ENCODE measurements around the gene ZIC3.
"Not testable (repeated sequence)": the region's sequence is repeated elsewhere in the genome, so short reads cannot be mapped to it uniquely, and the experiment has no call there.

Gene ZIC3

GRCh38 chrX:137565921-137566745 is at the start of gene ZIC3:
TSS of gene ZIC3 (plus strand) at chrX:137566127. CDS start at chrX:137566692, 565 bp downstream.
- H3K4me1 Mint-ChIP-seq = peaks cover 7% of the 10 kb centered on the region
- DNase-seq (ENCODE audit: low spot score in 2 of 2) = no peak
- H3K27ac Mint-ChIP-seq = no peak within 1 kb of the TSS
- H3K9me3 Mint-ChIP-seq = no peaks in the 10 kb centered on the region
- peaks cover 8% of the 10 kb centered on the region for H3K36me3 Mint-ChIP-seq
- no peak for ATAC-seq
- no peak within 1 kb of the TSS for H3K4me3 Mint-ChIP-seq

DNA sequence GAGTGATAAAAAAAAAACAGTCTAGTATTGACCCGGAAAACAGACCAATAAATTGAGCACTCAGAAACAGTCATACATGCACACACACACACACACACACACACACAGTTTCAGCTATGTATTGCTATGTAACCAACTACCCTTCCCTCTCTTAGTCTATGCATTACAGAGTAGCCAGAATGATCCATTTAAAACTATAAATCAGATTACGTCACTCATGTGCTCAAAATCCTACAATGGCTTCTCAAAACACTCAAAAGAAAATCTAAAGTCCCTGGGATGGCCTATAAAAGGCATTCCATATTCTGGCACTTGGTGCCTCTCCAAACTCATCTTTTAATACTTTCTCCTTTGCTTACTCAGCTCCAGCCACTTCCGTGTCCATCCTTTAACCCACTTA is 46.5 kb upstream of the ZIC3 start:
- H3K9me3 Mint-ChIP-seq = peaks cover 2% of the 10 kb centered on the region
- ATAC-seq (no peak), DNase-seq (ENCODE audit: low spot score in 2 of 2) (no peak)
- no peaks in the 10 kb centered on the region for H3K4me1 Mint-ChIP-seq
- no peak overlapping the region for H3K27ac Mint-ChIP-seq
- H3K36me3 Mint-ChIP-seq = no peaks in the 10 kb centered on the region
- no peak overlapping the region for H3K4me3 Mint-ChIP-seq

DNA sequence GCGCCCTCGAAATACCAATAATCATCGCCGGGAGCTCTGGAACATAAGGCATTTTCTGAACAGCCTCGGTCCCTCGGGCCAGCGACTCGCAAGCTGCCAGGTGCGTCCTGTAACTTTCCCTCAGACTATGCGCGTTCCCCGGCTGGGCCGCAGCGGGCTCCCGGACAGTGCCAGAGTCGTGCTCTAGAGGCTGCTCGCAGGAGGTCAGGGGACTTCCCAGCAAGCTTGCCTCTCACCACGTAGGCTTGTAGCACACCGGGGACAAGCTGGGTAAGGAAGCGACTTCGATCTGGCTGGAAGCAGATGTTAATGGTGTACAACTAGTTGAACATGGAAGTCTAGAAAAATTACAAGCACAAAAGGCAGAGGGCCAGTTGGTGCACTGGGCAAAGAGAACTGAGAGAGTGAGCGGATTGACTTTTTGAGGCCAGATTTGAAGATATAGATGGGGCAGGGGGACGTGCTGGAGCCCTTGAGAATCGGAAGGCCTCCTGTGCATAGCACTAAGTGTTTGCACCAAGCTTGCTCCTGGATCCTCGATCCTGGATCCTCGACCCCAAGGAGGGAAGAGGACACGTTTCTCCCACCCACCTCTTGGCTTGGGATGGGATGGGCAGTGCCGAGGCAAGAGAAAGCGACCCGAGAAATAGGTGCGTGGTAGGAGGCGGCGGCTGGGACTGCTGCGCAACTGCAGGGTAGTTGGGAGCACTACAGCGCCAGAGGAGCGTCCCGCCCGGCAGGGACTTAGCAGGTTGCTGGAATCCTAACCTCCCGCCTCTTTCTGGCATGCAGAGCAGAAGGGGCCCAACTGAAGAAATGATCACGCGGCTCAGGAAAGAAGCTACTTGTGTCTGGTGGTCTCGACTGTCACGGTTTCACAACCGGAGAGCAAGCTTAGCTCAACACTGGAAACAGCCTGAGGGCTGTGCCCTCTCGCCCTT is 19.9 kb upstream of the ZIC3 start:
- no peak overlapping the region for H3K4me3 Mint-ChIP-seq
- no peaks in the 10 kb centered on the region for H3K36me3 Mint-ChIP-seq
- no peak for ATAC-seq
- H3K9me3 Mint-ChIP-seq = no peaks in the 10 kb centered on the region
- H3K27ac Mint-ChIP-seq = no peak overlapping the region
- DNase-seq (ENCODE audit: low spot score in 2 of 2) = no peak
- H3K4me1 Mint-ChIP-seq = no peaks in the 10 kb centered on the region

DNA sequence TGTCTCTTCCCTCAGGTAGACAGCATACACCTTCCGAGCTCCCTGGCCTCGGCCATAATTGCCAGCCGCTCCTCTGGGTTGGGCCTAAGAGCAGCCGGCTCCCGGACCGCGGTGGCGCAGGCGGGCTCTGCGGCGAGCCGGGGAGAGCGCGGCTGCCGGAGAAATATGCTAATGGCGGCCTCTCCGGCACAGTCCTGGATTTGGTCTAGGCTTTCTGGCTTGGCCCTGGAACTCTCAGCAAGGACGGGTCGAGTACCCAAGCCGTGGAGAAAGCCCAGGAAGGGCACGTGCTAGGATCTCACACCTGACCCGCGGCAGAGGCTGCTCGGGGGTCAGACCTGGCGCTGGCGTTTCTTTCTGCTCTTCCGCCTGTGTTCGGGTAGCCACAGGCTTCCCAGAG is 18.6 kb upstream of the ZIC3 start:
- DNase-seq (ENCODE audit: low spot score in 2 of 2) = no peak
- no peak overlapping the region for H3K27ac Mint-ChIP-seq
- no peaks in the 10 kb centered on the region for H3K4me1 Mint-ChIP-seq
- no peaks in the 10 kb centered on the region for H3K36me3 Mint-ChIP-seq
- H3K4me3 Mint-ChIP-seq = no peak overlapping the region
- H3K9me3 Mint-ChIP-seq = no peaks in the 10 kb centered on the region
- no peak for ATAC-seq

DNA sequence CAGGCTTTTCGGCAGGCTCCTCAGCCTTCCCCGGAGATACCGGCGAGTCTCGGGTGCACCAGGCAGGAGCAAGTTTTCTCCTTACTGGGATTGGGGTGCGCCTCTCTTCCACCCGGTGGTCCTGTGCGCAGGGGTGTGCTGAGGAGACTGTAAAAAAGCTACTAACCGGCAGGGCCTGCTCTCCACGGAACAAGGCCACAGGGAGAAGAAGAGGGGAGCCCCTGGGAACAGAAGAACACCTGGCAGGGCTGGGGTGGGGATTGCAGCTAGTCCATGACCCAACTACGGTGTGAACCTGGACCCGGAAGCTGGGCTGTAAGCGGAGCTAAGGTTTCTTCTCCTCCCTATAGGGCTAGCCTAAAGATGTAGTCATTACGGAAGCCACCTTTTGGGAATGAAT is 17.7 kb upstream of the ZIC3 start:
- ATAC-seq (no peak), DNase-seq (ENCODE audit: low spot score in 2 of 2) (no peak)
- H3K27ac Mint-ChIP-seq = no peak overlapping the region
- no peaks in the 10 kb centered on the region for H3K36me3 Mint-ChIP-seq
- H3K4me1 Mint-ChIP-seq = no peaks in the 10 kb centered on the region
- no peaks in the 10 kb centered on the region for H3K9me3 Mint-ChIP-seq
- no peak overlapping the region for H3K4me3 Mint-ChIP-seq

- no peak for ATAC-seq
- H3K4me1 Mint-ChIP-seq = no peaks in the 10 kb centered on the region
- H3K9me3 Mint-ChIP-seq = no peaks in the 10 kb centered on the region
- no peaks in the 10 kb centered on the region for H3K36me3 Mint-ChIP-seq
- H3K27ac Mint-ChIP-seq = no peak overlapping the region
- H3K4me3 Mint-ChIP-seq = no peak overlapping the region
- DNase-seq (ENCODE audit: low spot score in 2 of 2) = no peak
Observed at GRCh38 chrX:137549073-137549472, 16.9 kb upstream of the ZIC3 start.

DNA sequence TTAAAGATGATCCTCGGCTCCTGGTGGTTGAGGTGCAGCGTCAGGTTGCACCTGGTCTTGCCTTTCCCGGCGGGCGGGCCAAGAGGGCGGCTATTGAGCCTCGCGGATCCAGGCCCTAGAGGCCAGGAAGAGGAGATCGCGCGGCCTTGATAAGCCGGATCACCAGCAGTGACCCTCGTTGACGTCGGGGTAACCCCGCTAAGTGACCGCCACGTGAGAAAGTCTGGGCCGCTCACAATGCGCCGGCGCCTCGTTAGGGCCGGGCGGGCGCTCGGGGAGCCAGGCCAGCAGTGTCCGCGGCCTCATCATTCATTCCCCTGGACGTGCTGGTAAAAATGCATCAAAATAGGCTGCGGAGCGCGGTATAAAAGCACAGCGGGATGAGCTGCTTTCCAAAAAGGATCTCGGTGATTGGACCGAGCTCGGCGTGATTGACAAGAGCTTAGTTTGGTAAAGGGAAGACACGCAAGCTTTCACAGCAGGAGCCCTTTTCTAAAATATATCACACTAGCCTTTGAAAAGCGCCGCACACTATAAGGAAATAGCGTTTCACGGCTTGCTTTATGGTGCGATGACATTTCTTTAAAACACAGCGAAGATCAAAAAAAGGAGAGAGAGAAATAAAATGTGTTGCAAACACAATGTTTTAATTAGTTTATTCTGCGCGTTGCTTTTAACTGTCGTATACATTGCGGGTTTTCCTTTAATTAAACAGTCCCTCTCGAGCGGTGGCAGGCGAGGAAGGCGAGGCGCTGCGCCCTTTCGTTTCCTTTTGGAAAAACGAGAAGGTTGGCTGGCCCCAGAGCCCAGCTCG is 15.9 kb upstream of the ZIC3 start:
- Mint-ChIP-seq H3K4me3 (no peak overlapping the region), H3K9me3 (no peaks in the 10 kb centered on the region), H3K4me1 (no peaks in the 10 kb centered on the region), H3K27ac (no peak overlapping the region), H3K36me3 (no peaks in the 10 kb centered on the region)
- ATAC-seq = no peak
- DNase-seq (ENCODE audit: low spot score in 2 of 2) = no peak

GRCh38 chrX:137550665-137551261 is 15.2 kb upstream of the ZIC3 start:
- Mint-ChIP-seq H3K4me1 (no peaks in the 10 kb centered on the region), H3K36me3 (no peaks in the 10 kb centered on the region), H3K9me3 (no peaks in the 10 kb centered on the region), H3K27ac (no peak overlapping the region), H3K4me3 (no peak overlapping the region)
- DNase-seq (ENCODE audit: low spot score in 2 of 2) (no peak), ATAC-seq (no peak)

GRCh38 chrX:137552098-137552497 is 13.8 kb upstream of the ZIC3 start:
- H3K27ac Mint-ChIP-seq; DNase-seq (ENCODE audit: low spot score in 2 of 2); H3K9me3 Mint-ChIP-seq; H3K36me3 Mint-ChIP-seq; ATAC-seq; H3K4me3 Mint-ChIP-seq; H3K4me1 Mint-ChIP-seq: not testable (repeated sequence)

GRCh38 chrX:137562096-137562495 is 3.8 kb upstream of the ZIC3 start:
- H3K4me1 Mint-ChIP-seq = peaks cover 7% of the 10 kb centered on the region
- H3K9me3 Mint-ChIP-seq = no peaks in the 10 kb centered on the region
- no peak for DNase-seq (ENCODE audit: low spot score in 2 of 2)
- no peak overlapping the region for H3K4me3 Mint-ChIP-seq
- H3K36me3 Mint-ChIP-seq = peaks cover 8% of the 10 kb centered on the region
- ATAC-seq = no peak
- H3K27ac Mint-ChIP-seq = no peak overlapping the region

DNA sequence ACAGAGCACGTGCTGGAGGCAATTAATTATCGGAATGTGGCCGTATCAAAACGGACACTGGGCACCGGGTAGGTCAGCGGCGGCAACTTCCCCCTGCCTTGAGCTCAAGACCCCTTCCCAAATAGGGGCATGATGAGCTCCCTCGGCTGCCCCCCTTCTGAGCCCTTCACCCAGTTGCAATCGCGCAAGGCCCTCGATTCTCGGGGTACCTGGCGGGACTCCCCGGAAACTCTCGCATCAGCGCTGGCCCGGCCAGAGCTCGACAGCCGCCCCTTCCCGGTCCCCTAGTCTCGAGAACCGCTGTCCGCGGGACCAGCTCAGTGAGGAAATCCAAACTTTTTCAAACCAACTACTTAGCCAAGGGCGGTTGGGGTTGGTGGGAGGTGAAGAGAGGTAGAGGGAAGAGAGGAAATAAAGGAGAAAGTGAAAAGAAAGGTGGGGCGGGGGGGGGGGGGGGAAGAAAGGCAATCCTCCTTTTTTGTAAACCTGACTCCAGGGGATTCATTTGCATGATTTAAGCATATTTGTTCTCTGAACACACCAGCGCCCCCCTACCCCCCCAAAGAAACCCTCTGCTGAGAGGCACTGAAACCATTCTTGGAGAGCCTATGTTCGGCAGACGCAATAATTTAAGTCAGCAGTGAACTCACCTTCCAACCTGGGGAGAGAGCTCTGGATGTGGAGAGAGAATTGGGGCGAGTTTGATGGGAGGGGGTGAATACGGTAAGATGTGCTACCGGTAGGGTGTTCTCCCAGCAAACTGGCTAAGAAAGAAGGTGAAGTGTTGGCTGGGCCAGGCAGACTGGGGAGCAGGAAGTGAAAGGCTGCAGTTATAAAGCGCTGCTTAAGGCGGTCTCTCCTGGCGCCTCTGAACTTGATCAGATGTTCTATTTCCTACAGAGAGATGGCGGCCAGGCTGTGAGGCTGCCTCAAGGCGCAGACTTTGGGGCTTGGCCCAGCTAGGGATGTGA is 2.0 kb upstream of the ZIC3 start:
- H3K4me3 Mint-ChIP-seq = no peak overlapping the region
- peaks cover 8% of the 10 kb centered on the region for H3K36me3 Mint-ChIP-seq
- DNase-seq (ENCODE audit: low spot score in 2 of 2) (no peak), ATAC-seq (no peak)
- peaks cover 7% of the 10 kb centered on the region for H3K4me1 Mint-ChIP-seq
- no peak overlapping the region for H3K27ac Mint-ChIP-seq
- H3K9me3 Mint-ChIP-seq = no peaks in the 10 kb centered on the region

- peaks cover 8% of the 10 kb centered on the region for H3K36me3 Mint-ChIP-seq
- no peaks in the 10 kb centered on the region for H3K9me3 Mint-ChIP-seq
- peaks cover 7% of the 10 kb centered on the region for H3K4me1 Mint-ChIP-seq
- no peak overlapping the region for H3K27ac Mint-ChIP-seq
- ATAC-seq = no peak
- no peak for DNase-seq (ENCODE audit: low spot score in 2 of 2)
- H3K4me3 Mint-ChIP-seq = no peak overlapping the region
Observed at GRCh38 chrX:137565318-137565904, 516 bp upstream of the ZIC3 start.

DNA sequence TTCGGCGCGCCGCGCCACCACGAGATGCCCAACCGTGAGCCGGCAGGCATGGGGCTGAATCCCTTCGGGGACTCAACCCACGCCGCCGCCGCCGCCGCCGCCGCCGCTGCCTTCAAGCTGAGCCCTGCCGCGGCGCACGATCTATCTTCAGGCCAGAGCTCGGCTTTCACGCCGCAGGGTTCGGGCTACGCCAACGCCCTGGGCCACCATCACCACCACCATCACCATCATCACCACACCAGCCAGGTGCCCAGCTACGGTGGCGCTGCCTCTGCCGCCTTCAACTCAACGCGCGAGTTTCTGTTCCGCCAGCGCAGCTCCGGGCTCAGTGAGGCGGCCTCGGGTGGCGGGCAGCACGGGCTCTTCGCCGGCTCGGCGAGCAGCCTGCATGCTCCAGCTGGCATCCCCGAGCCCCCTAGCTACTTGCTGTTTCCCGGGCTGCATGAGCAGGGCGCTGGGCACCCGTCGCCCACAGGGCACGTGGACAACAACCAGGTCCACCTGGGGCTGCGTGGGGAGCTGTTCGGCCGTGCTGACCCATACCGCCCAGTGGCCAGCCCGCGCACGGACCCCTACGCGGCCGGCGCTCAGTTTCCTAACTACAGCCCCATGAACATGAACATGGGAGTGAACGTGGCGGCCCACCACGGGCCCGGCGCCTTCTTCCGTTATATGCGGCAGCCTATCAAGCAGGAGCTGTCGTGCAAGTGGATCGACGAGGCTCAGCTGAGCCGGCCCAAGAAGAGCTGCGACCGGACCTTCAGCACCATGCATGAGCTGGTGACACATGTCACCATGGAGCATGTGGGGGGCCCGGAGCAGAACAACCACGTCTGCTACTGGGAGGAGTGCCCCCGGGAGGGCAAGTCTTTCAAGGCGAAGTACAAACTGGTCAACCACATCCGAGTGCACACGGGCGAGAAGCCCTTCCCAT is 1.1 kb downstream of the ZIC3 start:
- H3K36me3 Mint-ChIP-seq = peaks cover 8% of the 10 kb centered on the region
- H3K4me1 Mint-ChIP-seq = peaks cover 7% of the 10 kb centered on the region
- H3K4me3 Mint-ChIP-seq = peak overlapping the region; percentile 11
- no peak for ATAC-seq
- DNase-seq (ENCODE audit: low spot score in 2 of 2) = no peak
- H3K9me3 Mint-ChIP-seq = no peaks in the 10 kb centered on the region
- no peak overlapping the region for H3K27ac Mint-ChIP-seq

All from stimulated activated effector memory CD8-positive, alpha-beta T cell treated with anti-CD3 and anti-CD28 coated beads, Interleukin-12 subunit alpha, Interleukin-12 subunit beta, amount 100 ng/mL, for 72 hours (primary cell).